ENCODE data around the gene ECEL1.
A peak's percentile ranks its signal among the peaks of the same experiment; 100 is the strongest.

The ECEL1 gene

DNA sequence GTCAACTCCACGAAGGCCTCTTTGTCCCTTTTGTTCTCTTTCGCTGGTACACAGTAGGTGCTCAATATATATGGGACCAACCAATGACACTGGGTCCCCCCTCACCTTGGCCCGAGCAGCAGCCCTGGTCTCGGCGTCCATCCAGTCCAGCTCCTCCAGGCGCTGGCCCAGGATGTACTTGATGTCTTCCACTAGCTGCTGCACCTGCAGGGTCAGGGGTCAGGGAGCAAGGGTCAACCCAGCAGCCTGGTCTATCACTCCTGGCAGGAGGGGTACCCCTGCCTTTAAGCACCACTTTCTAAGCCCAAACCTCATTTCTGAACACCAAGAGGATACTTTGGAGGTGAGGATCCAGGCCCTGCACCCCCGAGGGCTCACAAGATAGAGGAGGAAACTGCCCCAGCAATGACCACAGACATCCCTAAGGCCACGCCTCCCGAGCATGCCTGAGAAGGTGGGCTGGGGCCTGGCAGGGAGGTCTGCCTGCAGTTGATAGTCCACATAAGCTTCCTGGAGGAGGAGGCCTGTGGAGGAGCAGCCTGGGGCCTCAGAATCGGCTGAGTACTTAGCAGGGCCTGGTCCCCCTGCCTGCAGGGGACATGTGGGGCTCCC lies 4.2 kb downstream of the ECEL1 start:
- no peak for DNase-seq

DNA sequence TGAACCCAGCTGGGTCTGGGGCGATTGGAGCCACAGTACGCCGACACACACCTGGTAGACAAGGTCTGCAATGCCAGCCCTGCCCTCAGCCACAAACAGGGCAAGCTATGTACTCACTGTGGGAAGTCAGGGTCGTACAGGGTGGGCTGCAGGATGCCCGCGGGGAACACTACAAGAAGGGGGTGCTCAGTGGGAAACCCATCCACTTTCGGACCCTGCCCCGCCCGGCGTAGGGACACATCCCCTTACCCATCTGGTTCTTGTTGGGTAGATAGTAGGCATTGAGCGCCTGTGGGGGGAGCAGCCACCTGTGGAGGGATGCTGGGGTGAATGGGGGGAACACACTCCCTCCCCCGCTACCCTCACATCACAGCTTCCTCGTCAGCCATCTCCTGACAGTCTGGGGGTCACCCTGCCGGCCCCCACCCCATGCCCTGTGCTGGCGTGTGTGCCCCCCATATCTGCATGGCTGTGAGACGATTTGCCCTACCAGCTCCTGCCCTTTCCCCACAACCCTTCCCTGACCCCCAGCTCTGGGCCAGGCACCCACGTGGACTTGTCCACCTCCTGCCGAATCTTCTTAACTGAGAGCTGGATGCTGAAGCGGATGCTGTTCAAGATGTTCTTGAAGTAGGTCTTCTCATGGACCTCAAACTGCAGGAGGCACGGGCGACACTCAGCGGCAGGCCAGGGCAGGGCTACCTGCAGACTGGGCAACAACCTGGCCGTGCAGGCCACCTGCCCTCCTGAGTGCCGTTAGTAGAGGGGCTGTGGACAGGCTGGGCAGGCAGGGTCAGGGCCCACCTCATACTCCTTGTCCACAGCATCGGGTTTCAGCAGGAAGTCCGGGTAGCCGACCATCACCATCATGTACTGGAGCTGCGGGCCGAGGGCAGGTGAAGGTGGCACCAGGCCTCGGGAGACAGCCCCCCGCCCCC lies 5.1 kb downstream of the ECEL1 start:
- DNase-seq, result no peak

DNA sequence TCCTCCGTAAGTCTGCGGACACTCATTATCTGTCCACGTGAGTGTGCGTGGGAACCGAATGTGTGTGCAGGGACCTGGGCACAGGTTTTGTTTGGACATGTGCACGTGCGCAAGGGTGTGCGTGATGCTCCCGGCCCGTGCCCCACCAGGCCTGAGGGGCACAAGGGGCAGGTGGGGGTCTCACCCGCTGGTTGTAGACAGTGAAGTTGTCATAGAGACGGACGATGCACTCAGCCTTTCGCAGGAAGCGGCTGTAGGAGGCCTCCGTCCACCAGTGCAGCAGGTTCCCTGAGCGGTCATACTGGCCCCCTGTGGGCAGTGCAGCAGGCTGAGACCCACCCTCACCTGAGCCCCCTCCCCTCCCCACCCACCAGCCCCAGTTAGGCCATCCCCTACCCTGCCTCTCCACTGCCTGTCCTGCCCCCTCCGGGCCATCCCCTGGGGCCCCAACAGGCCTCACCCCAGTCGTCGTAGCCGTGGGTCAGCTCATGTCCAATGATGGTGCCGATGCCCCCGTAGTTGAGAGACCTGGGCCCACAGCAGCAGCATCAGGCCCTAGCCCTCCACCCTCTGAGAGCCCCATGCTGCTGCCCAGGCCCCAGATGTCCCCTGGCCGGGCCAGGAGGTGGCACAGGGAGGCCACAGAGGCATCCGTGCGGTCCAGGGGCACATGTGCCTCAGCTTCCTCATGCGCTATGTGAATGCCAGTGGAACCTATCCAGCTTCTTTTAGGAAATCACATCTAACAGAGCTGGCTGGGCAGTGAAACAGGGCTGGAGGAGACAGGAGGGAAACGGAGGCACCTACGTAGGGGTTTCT lies 6.1 kb downstream of the ECEL1 start:
- no peak for DNase-seq

GRCh38 chr2:232480201-232481190 lies 7.1 kb downstream of the ECEL1 start:
- peak in 1 of 2 experiments; percentile 23 for DNase-seq

- DNase-seq, result no peak
Observed at GRCh38 chr2:232479341-232480200, 8.1 kb downstream of the ECEL1 start.

- DNase-seq, result no peak
Observed at GRCh38 chr2:232478571-232479340, 8.9 kb downstream of the ECEL1 start.

- no peak for DNase-seq
Observed at GRCh38 chr2:232477751-232478510, 9.7 kb downstream of the ECEL1 start.

DNA sequence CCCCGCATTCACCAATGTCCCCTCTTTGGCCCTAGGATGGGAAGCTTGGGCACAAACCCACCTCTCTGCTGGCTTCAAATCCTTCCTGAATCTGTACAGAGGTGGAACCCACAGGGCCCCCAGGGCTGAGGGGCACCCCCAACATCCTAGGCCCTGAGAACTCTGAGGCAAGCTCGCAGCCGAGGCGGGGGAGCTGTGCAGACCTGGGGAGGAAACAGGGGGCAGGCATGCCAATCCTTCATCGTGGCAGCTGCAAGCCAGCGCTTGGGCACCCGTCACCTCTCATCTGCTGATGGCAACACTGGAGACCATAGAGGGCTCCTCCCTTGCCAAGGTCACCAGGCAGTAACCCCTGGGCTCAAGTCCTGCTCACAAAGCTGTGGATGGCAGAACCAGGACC lies 10.8 kb downstream of the ECEL1 start:
- DNase-seq, result no peak

DNA sequence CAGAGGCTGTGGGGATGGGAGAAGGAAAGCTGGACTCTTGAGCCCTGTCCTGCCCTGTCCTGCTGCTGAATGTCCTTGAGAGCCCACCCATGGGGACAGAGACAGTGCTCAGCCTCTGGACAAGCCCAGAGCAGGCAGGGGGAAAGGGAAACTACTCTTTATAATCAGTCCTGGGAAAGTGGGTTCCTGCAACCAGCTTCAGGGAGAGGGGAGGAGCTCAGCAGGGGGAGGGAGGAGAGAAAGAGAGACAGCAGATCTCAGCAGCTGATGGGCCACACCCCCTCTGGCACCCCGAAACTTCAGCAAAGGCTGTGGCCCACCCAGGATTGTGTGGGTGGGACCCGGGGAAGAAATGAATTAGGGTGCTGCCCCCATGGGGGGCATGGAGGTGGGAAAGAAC lies 11.6 kb downstream of the ECEL1 start:
- no peak for DNase-seq

DNA sequence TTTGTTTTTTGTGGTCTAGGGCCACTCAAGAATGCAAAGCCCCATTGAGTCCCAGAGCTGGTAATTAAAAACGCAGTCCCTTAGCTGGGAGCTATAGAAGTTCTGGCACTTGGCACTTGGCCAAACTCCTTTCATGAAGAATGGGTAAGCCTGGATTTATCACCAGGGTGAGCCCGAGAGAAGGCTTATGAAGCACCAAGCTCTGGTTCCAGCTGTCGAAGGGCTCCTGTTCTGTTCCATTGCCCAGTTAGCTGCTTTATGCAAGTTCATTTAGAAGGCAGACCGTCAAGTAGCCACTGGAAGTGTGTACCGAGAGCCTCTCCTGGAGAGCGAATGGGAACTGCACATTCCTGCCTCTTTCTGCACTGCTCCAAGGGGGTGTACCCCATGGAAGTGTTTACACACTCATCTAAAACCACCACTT lies 14.2 kb downstream of the ECEL1 start:
- peak in 1 of 2 experiments; percentile 34 for DNase-seq

GRCh38 chr2:232466221-232466620 lies 21.4 kb downstream of the ECEL1 start:
- DNase-seq, result no peak

DNA sequence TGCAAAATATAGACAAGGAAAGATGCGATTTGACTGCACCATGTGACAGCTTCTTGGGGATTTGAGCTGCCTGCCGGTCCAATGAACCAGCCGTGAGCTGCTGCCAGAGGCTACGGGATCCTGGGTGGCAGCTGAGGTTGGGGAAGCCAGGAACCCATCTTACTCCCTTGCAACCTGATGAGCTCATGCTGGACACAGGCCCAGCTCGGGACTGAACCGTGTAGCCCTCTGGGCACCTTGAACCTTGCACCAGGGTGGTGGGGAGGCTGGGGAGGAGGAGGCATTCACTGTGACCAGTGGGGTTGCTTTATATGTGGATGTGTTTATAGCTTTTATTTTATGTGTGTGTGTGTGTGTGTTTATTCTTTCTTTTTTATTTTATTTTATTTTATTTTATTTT lies 22.6 kb downstream of the ECEL1 start:
- DNase-seq, result no peak

- DNase-seq, result no peak
Observed at GRCh38 chr2:232464544-232464885, 23.1 kb downstream of the ECEL1 start.

- no peak for DNase-seq
Observed at GRCh38 chr2:232463701-232464543, 23.7 kb downstream of the ECEL1 start.

GRCh38 chr2:232460171-232460570 lies 27.5 kb downstream of the ECEL1 start:
- no peak for DNase-seq

DNA sequence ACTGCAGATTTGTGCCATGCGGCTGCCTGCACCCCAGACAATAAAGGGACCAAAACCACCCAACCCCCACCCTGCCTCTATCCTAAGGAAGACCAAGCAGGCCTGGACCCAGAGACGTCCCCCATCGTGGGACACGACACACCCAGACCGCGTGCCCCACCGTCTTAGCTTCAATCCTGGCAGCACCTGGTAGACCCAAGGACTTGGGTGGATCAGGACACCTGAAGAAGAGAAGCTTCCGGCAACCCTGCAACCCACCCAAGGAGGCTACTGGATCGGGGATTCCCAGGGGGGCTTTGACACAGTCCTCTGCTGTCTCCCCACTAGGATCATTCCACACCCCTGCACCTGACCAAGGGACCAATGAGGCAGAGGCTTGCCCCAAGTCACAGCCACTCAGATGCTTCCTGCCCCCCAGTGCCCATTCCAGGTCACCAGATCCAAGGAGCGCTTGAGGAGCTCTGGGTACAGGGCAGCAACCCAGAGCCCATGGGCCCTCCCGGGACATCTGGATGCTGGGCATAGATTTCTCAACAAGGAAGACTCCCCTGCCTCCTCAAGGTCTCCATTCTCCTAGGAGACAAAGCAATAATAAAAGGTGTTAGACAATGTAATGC lies 28.1 kb downstream of the ECEL1 start:
- no peak for DNase-seq

DNA sequence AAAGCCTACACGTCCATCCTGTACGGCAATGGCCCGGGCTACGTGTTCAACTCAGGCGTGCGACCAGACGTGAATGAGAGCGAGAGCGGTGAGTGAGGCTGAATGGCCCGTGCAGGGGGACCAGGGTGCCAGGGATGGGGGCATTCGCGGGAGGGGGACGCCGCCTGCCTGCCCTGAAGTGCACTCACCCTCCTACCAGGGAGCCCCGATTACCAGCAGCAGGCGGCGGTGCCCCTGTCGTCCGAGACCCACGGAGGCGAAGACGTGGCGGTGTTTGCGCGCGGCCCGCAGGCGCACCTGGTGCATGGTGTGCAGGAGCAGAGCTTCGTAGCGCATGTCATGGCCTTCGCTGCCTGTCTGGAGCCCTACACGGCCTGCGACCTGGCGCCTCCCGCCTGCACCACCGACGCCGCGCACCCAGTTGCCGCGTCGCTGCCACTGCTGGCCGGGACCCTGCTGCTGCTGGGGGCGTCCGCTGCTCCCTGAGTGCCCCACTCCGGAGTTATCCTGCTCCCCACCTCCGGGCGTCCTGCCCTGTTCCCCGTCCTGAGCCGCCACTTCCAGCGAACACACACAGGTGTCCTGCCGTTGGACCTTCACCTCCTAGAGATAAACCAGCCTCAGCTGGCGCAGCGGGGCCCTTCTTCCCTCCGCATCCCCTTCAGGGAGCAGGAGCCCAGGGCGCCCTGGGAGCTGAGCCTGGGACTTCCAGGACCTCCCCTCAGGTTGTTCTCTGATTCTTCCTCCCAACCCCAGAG lies 28.8 kb downstream of the ECEL1 start:
- DNase-seq, result peak in 1 of 2 experiments; percentile 18
